Dedifferentiated amniotic fluid mesenchymal stem cell (primary cell): Measurements from ENCODE around the gene SLC9C1.
"Not testable (repeated sequence)": the region's sequence is repeated elsewhere in the genome, so short reads cannot be mapped to it uniquely, and the experiment has no call there.

ENCODE experiments used
- DNase-seq: peaks from one replicate; pipeline ENCODE4 v3.0.0-alpha.2; 2016; ENCODE audit errors: extremely low spot score

SLC9C1 gene

GRCh38 chr3:112187300-112187699 lies 106.7 kb downstream of the SLC9C1 start:
- DNase-seq: no peak

GRCh38 chr3:112185423-112186035 lies 108.5 kb downstream of the SLC9C1 start:
- not testable (repeated sequence) for DNase-seq

- no peak for DNase-seq
Observed at GRCh38 chr3:112175646-112176045, 118.4 kb downstream of the SLC9C1 start.

- no peak for DNase-seq
Observed at GRCh38 chr3:112175037-112175436, 119.0 kb downstream of the SLC9C1 start.

GRCh38 chr3:112171144-112171543 lies 122.9 kb downstream of the SLC9C1 start:
- no peak for DNase-seq

GRCh38 chr3:112170046-112170445 lies 124.0 kb downstream of the SLC9C1 start:
- no peak for DNase-seq

- DNase-seq: no peak
Observed at GRCh38 chr3:112167758-112168157, 126.3 kb downstream of the SLC9C1 start.

GRCh38 chr3:112149136-112149535 lies 144.9 kb downstream of the SLC9C1 start:
- no peak for DNase-seq

GRCh38 chr3:112143689-112144088 lies 150.3 kb downstream of the SLC9C1 start:
- DNase-seq: no peak

GRCh38 chr3:112143251-112143650 lies 150.8 kb downstream of the SLC9C1 start:
- DNase-seq: no peak

GRCh38 chr3:112141293-112141692 lies 152.7 kb downstream of the SLC9C1 start:
- no peak for DNase-seq

GRCh38 chr3:112140584-112140983 lies 153.4 kb downstream of the SLC9C1 start:
- DNase-seq: no peak

GRCh38 chr3:112138219-112138969 lies 155.6 kb downstream of the SLC9C1 start:
- DNase-seq: no peak

GRCh38 chr3:112137781-112138180 lies 156.2 kb downstream of the SLC9C1 start:
- DNase-seq: no peak

GRCh38 chr3:112136959-112137693 lies 156.9 kb downstream of the SLC9C1 start:
- no peak for DNase-seq

GRCh38 chr3:112136046-112136445 lies 158.0 kb downstream of the SLC9C1 start:
- no peak for DNase-seq

GRCh38 chr3:112134335-112135124 lies 159.5 kb downstream of the SLC9C1 start:
- no peak for DNase-seq

- no peak for DNase-seq
Observed at GRCh38 chr3:112133626-112134334, 160.2 kb downstream of the SLC9C1 start.

- DNase-seq: no peak
Observed at GRCh38 chr3:112132975-112133448, 161.0 kb downstream of the SLC9C1 start, which contains the start of gene GCSAM. Gene GCSAM (minus strand): TSS chr3:112133248. CDS start chr3:112133120, 128 bp downstream.

- DNase-seq: no peak
Observed at GRCh38 chr3:112132554-112132953, 161.5 kb downstream of the SLC9C1 start.

GRCh38 chr3:112132088-112132487 lies 161.9 kb downstream of the SLC9C1 start:
- DNase-seq: no peak
